ENCODE data around the gene SERPINA10.
"Not testable (repeated sequence)": the region's sequence is repeated elsewhere in the genome, so short reads cannot be mapped to it uniquely, and the experiment has no call there.

SERPINA10 gene

GRCh38 chr14:94282991-94283723, 9.9 kb downstream of the SERPINA10 start:
- DNase-seq, result no peak

DNA sequence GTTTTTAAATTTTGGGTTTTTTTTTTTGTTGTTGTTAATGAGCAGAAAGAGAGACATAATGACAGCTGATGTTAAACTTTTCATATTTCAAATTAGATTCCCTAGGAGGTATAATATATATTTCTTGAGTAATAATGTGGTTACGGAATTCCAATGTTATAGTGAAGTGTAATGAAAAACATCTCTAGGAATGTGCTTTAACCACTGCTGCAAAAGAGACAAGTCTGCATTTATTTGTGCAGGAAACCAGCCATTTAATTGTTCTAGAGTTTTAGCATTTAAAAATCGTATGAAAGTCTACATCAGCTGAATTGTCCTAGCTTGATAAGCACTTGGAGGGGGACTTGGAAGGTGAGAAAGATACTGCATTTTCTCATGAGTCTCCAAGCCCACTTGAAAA, 14.3 kb downstream of the SERPINA10 start:
- DNase-seq, result no peak

DNA sequence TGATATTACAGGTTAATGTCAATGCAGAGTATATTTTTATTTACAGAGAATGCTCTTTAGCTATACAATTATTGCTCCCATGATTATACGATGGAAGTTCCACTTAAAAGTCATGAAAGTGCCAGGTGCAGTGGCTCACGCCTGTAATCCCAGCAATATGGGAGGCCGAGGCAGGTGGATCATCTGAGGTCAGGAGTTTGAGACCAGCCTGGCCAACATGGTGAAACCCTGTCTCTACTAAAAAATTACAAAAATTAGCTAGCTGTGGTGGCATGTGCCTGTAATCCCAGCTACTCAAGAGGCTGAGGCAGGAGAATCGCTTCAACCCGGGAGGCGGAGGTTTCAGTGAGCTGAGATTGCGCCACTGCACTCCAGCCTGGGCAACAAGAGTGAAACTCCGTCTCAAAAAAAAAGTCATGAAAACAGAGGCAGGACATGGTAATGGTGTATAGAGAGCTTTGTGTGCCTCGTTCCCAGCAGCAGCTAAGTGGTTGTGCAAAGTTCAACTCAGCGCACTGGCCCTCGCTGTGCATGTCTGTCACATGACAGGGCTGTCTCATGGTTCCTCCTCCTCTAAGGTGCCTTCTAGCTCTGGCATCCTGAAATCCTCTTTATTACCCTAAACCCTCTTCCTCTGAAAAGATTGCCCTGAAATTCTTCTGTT, 16.0 kb downstream of the SERPINA10 start:
- not testable (repeated sequence) for DNase-seq

- DNase-seq, result no peak
Observed at GRCh38 chr14:94269156-94269555, 23.9 kb downstream of the SERPINA10 start.

- not testable (repeated sequence) for DNase-seq
Observed at GRCh38 chr14:94268582-94268981, 24.5 kb downstream of the SERPINA10 start.

GRCh38 chr14:94267352-94267751, 25.7 kb downstream of the SERPINA10 start:
- no peak for DNase-seq

- not testable (repeated sequence) for DNase-seq
Observed at GRCh38 chr14:94264195-94264594, 28.9 kb downstream of the SERPINA10 start.

DNA sequence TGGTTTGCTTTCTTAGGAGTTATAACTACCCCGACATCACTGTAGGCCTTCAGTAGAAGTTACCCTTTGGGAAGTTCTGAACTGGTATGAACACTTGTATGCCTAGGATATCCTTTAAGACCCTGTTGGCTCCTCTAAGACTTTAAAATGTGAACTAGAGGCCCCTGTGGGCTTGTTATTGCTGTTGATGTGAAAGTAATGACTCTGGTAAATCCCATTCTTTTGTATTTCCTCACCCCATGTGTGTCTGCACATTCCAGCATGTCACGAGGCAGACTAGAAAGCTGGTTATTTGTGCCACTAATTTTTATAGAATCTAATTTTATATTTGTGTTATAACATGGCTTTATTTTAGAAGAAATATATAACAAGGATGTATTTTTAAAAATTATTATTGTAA, 48.9 kb downstream of the SERPINA10 start:
- DNase-seq, result no peak

- DNase-seq, result no peak
Observed at GRCh38 chr14:94239406-94239805, 53.7 kb downstream of the SERPINA10 start.

- no peak for DNase-seq
Observed at GRCh38 chr14:94237983-94238382, 55.1 kb downstream of the SERPINA10 start.

DNA sequence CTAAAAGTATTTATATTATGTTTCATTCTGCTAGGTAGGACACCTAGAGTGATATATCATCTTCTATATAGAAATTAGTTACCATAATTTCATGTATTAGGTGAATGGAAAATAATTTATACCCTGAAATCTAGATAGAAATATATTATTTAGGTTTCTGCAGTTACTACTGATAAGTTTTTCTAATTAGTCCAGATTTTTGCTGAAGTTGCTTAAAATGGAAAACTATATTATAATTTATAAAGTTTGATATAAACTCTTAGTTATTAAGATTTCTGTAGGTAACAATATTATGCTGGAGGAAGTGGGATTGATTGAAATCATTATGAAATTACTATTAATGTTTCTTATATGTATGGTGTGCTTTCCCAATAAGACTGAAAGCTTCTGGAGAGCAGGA, 56.0 kb downstream of the SERPINA10 start:
- DNase-seq, result no peak
